ENCODE results near the gene HMG20B. TPM values are rescaled to one million over a fixed set of nuclear protein-coding genes. Genes with fewer than 3 reads are reported as not detected.
"Not testable (repeated sequence)": the region's sequence is repeated elsewhere in the genome, so short reads cannot be mapped to it uniquely, and the experiment has no call there.

The HMG20B gene
- total RNA-seq, 1 experiment from 2014 or later, result 58.1 TPM

- intact Hi-C loops (cut with micrococcal nuclease; ENCODE audit: unreplicated experiment), result no loop called here
- CTCF ChIA-PET, result no interaction called here
- no peaks in the 10 kb centered on the region for H3K36me3 Mint-ChIP-seq (ENCODE audit: insufficient read depth, unreplicated experiment)
Observed at GRCh38 chr19:3565139-3565538, 7.6 kb upstream of the HMG20B start.

GRCh38 chr19:3570042-3570441 lies 2.7 kb upstream of the HMG20B start:
- intact Hi-C loops (cut with micrococcal nuclease; ENCODE audit: unreplicated experiment); H3K9me3 Mint-ChIP-seq (ENCODE audit: low read depth, unreplicated experiment); DNase-seq; H3K4me1 Mint-ChIP-seq (ENCODE audit: low read depth, unreplicated experiment); H3K27me3 Mint-ChIP-seq (ENCODE audit: unreplicated experiment); H3K27ac Mint-ChIP-seq (ENCODE audit: unreplicated experiment); BruUV-seq (replicated peaks); H3K4me3 Mint-ChIP-seq (ENCODE audit: low read depth, unreplicated experiment): not testable (repeated sequence)
- CTCF ChIA-PET, result interaction anchor here (1.0 kb wide), 1 partner anchor 12 kb away, joined by 3 read pairs; no protein-coding TSS in a partner anchor
- H3K36me3 Mint-ChIP-seq (ENCODE audit: insufficient read depth, unreplicated experiment), result peaks cover 27% of the 10 kb centered on the region

More at GRCh38 chr19:3565139-3565538, 7.6 kb upstream of the HMG20B start:
- DNase-seq, result no peak
- H3K9me3 Mint-ChIP-seq (ENCODE audit: low read depth, unreplicated experiment), result no peaks in the 10 kb centered on the region
- no peaks in the 10 kb centered on the region for H3K27me3 Mint-ChIP-seq (ENCODE audit: unreplicated experiment)
- BruUV-seq (replicated peaks), result no TSS peak
- TF ChIP-seq CTCF (IDR thresholded peaks at IDR 0.05; ENCODE audit: unreplicated experiment), result no peak
- H3K4me3 Mint-ChIP-seq (ENCODE audit: low read depth, unreplicated experiment), result no peak overlapping the region
- no peak overlapping the region for H3K27ac Mint-ChIP-seq (ENCODE audit: unreplicated experiment)
- H3K4me1 Mint-ChIP-seq (ENCODE audit: low read depth, unreplicated experiment), result no peaks in the 10 kb centered on the region

- Mint-ChIP-seq H3K9me3 (ENCODE audit: low read depth, unreplicated experiment) (no peaks in the 10 kb centered on the region), H3K36me3 (ENCODE audit: insufficient read depth, unreplicated experiment) (peaks cover 33% of the 10 kb centered on the region), H3K4me3 (ENCODE audit: low read depth, unreplicated experiment) (no peak overlapping the region), H3K4me1 (ENCODE audit: low read depth, unreplicated experiment) (no peaks in the 10 kb centered on the region), H3K27ac (ENCODE audit: unreplicated experiment) (no peak overlapping the region), H3K27me3 (ENCODE audit: unreplicated experiment) (no peaks in the 10 kb centered on the region)
- intact Hi-C loops (cut with micrococcal nuclease; ENCODE audit: unreplicated experiment), result no loop called here
- BruUV-seq (replicated peaks), result no TSS peak
- no peak for TF ChIP-seq CTCF (IDR thresholded peaks at IDR 0.05; ENCODE audit: unreplicated experiment)
- no peak for DNase-seq
- CTCF ChIA-PET, result interaction anchor here (1.0 kb wide), 1 partner anchor 12 kb away, joined by 3 read pairs; no protein-coding TSS in a partner anchor
Observed at GRCh38 chr19:3570606-3571011, 2.1 kb upstream of the HMG20B start.

- H3K4me3 Mint-ChIP-seq (ENCODE audit: low read depth, unreplicated experiment), result peak overlapping the region; percentile 72
- DNase-seq, result peak; percentile 95
- CTCF ChIA-PET, result no interaction called here
- H3K27me3 Mint-ChIP-seq (ENCODE audit: unreplicated experiment), result no peaks in the 10 kb centered on the region
- intact Hi-C loops (cut with micrococcal nuclease; ENCODE audit: unreplicated experiment), result no loop called here
- TF ChIP-seq CTCF (IDR thresholded peaks at IDR 0.05; ENCODE audit: unreplicated experiment), result no peak
- no peaks in the 10 kb centered on the region for H3K4me1 Mint-ChIP-seq (ENCODE audit: low read depth, unreplicated experiment)
- no peaks in the 10 kb centered on the region for H3K9me3 Mint-ChIP-seq (ENCODE audit: low read depth, unreplicated experiment)
- BruUV-seq (replicated peaks), result no TSS peak
- H3K36me3 Mint-ChIP-seq (ENCODE audit: insufficient read depth, unreplicated experiment), result peaks cover 45% of the 10 kb centered on the region
- H3K27ac Mint-ChIP-seq (ENCODE audit: unreplicated experiment), result peak overlapping the region; percentile 56
Observed at GRCh38 chr19:3572132-3572854, 451 bp upstream of the HMG20B start.
